NOMO-1 treated with dmso at 0.1 percent for 144 hours (cell line): ENCODE measurements around the gene SLC7A5.
"Not testable (repeated sequence)": the region's sequence is repeated elsewhere in the genome, so short reads cannot be mapped to it uniquely, and the experiment has no call there.

Experiments used
- DNase-seq: peaks from one replicate; lab custom pipeline; 2025; ENCODE audit not compliant: unreplicated experiment; lab: John Stamatoyannopoulos, UW

SLC7A5 gene

DNA sequence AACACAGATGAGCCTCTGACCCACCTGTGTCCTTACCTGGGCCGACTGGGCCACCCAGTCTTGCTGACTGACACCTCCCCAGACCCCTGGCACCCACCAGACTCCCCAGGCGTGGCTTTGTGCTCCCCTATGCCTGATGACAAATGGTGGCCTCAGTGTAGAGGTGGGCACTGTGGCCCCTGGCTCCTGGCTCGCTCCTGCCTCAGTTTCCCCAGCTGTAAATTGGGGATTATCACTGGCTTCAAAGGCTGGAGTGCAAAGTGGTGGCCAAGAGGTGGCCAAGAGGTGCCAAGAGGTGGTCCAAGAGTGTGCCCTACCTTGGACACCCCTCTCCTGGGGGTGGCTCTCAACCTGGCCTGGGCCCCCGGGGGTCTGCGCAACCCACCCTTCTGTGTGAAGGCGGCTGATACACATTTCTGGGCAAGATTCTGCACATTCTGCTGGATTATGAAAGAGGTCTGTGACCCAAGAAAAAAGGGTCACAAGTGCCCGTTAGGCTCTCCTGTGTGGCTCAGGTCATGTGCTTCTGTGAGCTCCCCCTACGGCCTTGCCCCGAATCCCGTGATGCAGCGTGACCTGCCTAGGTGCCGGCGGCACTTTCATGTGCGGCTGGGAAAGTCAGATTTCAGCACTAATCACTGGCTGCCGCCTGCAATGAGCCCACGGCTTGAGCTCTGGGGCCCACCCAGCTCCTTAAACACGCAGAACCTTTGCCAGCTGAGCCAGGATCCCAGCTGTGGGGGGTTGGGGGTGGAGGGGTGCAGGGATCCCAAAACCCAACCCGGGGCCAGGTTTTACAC lies 7.8 kb downstream of the SLC7A5 start:
- DNase-seq: not testable (repeated sequence)

DNA sequence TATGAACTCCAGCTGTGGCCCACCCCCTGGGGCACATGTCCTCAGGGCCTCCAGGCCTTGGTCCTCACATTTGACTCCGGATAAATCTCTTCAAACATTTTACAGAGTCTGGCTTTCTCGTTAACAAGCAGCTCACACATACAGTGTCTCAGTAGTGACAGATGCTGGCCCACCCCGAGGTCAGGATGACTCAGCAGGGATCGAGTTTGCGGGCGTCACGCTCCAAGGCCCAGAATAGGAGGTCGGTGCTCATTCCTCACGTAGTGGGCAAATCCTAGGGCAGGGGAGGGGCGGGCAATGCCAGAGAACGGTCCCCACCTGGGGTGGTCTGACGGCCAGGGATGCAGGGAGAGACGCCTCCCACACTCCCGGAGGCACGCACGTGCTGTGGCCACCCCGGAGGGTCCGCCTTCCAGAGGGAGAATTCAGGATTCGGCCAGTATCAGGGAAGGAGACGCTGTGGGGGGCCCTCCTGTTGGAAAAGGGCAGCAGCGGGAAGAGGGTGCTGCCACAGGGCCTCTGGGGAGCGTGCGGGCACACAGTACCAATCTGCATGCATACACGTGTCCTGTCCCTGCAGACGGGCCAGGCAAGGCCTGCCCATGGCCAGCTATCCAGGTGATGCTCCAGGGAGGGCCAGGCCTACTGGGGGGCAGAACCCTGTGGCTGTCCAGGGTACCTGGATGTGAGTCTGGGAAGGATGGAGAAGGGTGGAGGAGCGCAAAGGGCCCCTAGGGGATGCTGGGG lies 8.6 kb downstream of the SLC7A5 start:
- DNase-seq: no peak

DNA sequence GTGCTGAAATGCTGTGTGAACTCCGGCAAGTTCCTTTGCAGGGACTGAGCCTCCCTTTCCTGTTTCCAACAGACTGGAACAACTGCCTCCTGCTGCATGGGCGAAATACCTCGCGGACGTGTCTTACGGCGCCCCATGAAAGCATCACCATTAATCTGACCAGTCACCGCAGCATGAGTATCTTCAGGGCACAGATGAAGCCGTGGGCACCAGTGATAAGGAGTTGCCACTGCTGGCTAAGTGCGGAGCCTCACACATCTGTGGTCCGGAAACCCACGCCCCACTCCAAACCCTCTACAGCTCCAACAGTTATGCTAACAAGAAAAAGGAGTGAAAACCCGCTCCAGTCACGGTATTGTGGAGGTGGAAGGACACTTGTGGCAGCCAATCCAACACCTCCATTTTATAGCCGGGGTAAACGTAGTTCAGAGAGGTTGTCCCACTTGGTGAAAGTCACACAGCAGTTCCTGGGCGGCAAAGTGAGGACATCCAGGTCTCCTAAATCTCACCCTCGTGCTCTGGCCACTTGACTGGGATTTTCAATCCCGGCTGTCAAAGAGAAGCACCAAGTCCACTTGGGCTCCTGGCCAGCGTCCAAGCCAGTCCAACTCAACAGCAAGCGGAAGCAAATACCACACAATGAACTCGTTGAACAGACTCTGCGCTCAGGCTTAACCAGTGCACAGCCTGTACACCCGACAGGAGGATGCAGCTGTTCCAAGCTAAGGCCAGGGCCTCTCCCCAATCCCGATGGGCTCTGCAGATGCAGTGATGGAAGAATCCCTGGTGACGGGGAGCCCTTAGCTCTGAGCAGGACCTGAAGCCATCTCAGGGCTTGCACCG lies 10.9 kb downstream of the SLC7A5 start:
- not testable (repeated sequence) for DNase-seq

DNA sequence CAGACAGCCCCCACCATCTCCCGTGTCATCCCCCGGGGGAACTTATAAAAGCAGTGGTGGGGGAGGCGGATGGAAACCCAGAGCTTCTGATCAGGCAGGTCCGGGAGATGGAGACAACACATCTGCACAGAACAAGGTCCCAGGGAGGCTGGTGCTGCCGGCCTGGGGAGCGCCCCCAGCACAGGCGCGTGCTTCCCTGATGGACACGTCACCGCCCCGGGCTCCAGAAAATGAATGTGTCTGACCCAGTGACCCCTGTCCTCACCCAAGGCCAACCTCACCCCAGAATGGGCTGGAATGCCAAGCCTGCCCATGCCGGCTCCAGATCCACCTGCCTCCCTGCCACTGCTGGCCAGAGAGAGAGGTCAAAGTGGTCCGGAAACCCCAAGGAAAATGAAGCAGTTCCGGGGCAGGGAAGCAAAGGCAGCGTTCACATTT lies 12.5 kb downstream of the SLC7A5 start:
- no peak for DNase-seq

DNA sequence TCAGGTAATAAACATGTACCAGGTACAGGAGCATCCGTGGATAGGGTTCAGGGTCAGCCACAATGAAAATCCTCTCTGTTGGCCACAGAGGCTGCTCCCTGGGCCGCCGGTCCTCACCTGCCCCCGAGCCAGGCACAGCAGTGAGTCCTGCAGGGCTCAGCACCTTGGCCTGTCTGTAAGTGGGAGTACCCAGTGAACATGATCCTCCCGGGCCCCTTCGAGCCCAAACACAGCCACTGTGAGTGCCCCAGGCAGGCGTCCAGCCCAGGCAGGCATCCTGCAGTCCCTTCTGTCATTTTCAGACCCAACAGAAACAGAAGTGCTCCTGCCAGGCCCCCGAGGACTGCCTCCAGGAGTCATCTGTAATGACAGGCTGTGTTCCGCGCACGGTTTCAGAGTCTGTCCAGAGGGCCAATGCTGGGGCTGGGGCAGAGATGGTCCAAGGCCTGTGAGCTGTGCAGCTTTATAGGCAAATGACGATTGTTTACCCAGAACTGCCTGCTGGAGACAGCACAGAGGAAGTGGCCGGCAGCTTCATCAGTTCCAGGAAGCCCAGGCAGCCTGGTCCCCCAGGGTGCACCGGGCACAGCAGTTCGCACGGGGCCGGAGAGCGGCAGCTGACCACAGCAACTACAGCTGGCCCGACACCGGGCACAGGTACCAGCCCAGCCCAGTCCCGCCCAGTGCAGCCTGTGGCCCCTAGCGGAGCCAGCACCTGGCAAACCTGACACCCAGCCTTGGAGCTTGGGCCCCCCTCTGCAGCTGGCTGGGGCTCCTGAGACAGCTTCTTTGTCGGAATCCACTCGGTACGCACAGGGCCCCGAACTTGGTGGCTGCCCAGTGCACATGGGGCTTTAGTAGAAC lies 13.2 kb downstream of the SLC7A5 start:
- no peak for DNase-seq

DNA sequence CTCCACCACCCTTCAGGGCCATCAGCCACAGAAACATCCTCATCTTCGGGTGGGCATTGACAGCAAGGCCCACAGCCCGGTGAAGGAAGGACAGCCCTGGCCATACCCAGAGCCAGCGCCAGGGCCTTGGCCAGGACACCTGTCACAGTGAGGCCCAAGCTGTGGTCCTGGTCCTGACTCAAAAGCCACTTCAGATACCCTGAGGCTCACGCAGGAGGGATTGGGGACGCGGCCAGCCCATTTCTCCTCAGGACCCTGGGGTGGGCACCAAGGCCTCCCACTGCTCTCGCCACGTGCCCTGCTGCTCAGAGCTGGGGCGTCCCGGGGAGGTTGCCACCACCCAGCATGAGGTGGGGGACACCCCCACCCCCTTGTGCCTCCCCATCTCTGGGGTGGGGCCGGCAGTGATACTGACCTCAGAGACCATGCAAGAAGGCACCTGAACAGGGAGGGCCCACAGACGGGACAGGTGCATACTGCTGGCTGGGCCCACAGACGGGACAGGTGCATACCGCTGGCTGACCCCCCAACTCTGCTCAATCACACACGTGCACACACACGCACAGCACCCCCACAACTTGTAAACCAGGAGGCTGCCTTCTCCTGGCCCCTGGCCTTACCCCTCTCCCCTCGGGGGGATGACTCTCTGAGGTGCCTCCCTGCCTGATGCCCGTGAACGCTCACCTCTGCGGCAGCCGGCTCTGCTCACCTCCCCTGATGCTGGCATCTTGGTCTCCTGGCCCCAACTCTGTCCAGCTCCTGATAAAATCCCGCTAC lies 14.2 kb downstream of the SLC7A5 start:
- no peak for DNase-seq

DNA sequence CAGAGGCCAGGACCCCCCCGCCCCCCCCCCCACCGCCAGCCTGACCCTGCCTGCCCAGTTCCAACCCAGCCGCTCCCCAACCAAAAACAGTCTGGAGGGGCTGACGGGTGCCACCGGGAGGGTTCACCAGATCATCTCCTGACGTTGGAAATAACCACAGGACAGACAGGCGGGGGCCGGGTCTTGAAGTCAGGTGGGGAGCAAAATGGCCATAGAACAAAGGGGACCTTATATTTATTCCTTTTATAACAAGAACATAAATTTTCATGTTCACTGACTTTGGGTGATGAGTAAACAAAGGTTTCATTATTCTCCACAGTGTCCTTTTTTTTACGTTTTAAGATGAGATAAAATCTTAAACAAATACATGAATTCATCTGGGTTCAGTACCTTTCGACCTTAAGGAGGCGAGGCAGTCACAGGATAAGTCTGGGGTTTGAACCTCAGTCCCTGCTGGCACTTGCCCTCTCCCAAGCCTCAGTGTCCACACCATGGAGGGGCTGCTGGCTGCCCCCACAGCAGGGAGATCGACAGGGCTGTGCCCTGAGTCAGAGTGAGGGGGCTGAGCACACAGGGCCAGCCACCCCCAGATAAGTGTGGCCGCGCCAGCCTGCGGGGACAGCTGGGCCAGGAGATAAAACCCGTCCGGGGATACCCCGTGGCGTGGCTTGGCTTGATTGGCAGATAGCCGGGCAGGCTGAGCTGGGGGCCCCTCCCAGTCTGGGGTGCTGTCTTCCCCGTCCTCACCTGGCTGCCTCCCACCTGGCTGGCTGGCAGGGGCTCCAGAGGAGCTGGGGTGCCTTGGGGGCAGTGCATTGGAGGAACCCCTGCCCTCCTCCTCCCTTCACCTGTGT lies 15.0 kb downstream of the SLC7A5 start:
- DNase-seq: no peak

DNA sequence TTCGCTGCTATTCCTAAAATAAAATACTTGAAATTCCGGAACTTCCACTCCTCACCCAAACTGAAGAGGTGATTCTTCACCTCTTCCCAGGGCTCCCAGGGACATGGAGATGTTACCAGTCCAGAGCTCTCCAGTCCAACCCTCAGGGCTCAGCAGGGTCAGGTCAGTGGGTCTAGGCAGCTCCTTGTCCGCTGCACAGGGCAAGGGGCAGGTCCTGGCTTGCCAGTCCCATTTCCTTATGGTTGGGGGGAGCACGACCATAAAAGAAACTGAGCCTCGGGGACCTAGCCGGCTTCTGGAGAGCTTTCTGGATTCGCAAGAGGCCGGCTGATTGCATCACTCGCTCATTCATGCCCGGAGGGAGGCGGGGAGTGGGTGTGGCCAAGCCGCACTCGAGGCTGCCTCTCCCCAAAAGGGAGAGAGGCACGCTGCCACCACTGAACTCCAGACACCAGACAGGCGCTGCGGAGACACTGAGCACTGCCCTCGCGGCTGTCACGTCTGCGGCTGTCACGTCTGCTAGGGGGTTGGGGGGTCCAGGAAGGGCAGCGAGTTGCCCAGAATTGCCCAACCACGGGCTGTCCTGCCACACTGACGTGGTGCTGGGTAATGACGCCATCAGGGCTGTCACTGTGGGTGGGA lies 15.8 kb downstream of the SLC7A5 start:
- DNase-seq: peak; percentile 93

DNA sequence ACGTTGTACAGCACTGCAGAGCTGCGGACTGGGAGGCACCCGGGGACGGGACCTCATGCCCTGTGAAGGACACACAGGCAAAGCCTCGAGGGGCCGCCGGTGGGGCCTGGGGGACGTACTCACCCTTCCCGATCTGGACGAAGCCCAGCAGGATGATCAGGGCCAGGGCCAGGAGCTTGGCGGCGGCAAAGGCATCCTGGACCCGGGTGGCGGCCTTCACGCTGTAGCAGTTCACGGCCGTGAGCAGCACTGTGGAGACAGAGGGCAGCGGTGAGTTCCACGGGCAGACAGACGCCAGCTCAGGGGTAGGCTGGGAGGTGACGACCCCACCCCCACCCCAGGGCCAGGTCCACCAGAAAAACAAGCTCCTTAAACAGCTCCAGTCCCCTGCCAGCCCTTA lies 17.7 kb downstream of the SLC7A5 start:
- no peak for DNase-seq

DNA sequence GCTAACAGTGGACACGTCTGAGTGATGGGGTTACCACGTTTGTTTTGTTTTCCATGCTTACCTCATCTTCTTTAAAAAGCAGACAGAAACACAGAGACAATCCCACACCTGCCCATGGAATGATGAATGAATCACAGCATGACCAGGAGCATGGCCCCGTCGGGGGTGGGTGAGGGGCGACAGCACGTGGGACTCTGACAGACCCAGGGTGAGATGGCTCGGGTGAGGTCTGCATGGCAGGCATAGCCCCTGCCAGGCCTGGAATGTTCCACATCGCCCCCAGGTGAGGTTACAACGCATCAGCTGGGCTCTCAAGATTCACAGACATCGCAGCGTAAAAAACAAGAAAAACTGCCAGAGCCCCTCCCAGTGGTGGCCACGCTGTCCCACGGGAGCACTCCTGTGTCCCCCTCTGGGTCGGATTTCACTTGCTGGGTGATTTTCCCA lies 18.1 kb downstream of the SLC7A5 start:
- no peak for DNase-seq

DNA sequence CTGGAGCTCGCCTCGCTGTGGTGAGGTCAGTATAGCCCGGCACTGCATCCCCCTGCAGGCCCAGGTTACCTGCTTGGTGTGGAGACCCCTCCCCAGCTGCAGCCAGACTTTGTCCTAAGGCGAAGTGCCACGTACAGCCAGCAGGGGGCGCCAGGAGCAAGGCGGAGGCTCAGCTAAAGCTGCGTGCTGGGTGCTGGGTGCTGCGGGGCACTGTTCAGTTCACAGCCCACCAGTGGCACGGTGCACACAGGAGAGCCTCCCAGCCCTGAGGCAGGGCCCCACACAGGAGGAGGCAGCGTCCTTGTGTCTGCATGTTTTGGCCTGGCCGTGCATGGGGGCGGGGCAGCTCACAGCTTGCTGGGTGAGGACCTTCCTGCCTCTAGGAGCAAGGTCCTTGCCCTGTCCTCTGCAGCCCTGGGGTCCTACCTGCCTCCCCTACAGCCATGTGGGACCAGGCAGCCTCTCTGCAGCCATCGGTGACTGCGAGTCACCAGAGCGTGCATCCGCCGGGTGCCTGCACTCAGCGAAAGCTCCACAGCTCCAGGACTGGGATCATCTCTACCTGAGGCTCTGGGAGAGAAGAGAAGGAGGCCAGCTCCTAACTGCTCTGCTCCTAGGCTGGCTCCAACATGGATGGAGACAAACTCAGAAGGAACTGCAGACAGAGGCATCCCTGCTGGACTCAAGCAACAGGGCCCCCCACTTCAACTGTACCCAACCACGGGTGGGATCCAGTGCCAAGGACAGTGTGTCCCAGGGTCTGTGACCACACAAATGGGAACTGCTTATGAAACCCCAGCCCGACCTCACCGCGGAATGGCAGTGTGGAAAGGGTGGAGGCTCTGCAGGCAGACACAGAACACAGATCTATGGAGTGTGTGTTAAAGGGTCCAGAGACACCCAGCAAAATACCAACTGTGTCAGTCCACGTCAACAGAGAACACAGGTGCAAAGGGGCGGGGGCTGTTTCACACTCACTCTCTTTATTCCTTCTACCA lies 19.0 kb downstream of the SLC7A5 start:
- DNase-seq: peak; percentile 33

DNA sequence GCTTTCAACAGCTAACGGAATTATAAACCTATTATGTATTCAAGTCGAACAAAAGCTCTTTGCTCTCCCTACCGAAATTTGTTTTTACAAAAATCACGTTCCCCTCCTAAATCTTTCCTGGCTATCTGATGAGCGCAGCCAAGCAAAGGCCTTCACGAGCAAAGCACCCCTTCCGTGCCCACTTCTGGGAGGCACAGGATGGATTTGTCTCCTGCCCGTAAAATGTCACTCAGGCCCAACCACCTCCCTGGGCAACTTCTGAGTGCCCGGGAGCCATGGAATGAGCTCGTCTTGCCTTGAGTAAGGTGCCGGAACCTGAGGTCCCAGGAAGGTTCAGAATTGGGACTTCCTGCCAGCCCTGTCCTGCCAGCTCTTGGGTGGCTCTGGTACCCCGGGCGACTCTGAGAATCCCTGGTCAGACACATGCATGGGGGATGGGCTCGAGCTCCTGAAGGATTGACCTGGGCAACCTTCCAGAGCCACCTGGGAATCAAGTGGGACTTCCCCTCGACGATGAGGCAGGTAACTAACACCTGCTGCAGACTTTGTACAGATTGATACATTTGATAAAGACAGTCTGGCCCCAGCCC lies 19.8 kb downstream of the SLC7A5 start:
- DNase-seq: no peak

DNA sequence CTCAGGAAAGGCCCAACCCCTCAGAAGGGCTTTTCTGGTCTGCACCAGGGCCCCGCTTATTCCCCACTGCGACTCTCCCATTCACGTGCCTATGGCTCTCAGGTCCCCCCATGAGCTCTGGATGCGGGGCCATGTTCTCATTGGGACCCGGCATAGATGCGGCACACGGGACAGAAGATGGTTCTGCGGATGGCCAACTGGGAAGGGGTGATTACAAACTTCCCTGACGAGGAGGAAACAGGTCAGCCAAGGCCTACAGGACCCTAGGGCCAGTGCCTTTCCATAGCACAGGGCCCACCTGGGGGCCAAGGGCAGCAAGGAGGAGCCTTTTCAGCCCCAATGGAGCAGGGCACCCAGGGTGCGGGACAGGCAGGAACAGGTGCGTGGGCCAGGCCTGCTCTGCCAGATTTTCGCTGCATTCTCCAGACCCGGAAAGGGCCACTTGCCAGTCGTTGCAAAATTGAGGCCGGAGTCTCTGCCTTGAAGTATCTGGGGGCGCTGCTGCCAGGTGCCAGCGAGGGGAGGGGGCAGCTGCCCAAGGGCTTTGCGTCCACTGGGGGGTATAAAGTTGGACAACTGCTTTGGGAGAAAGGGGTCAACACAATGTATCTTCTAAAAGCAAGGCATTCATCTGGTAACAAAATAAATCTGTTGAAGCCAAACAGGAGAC lies 20.5 kb downstream of the SLC7A5 start:
- no peak for DNase-seq

DNA sequence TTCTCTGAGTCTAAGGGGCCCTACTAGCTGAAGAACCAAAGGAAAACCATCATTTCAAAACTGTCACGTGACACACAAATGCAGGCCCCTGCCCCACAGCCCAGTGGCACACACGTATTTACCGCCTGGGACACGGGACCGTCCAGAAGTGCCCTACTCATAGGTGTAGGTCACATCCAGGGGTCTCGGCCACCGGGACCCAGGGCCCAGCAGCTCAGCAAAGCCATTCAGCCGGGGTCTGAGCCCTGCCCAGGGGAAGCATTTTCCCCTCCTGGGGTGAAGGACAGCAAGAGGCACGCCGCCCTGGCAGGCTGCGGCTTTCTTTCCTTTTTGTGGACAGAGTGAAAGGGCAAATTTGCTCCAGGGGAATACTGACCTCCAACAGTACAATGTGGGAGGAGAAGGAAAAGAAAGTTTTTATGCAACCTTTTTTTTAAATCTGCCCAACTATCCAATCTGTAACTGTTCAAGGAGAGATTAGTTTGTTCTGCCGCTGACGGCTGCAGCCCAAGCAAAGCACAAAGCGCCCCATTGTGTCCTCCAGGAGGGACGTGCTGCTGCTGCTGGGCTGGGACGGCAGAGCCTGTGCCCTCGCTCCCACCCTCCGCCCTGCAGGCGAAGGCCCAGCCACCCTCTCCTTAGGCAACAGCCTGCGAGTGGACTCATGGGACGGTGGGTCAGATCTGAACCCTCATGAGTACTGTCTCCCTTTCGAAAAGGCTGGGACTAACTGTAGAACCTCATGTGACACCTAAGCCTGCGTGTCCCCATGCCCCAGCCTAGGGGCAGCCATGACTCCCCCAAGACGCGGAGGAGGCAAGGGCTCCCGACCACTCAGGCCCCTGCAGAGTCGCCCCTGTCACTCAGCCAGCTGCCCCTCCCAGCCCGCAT lies 21.3 kb downstream of the SLC7A5 start:
- DNase-seq: no peak

DNA sequence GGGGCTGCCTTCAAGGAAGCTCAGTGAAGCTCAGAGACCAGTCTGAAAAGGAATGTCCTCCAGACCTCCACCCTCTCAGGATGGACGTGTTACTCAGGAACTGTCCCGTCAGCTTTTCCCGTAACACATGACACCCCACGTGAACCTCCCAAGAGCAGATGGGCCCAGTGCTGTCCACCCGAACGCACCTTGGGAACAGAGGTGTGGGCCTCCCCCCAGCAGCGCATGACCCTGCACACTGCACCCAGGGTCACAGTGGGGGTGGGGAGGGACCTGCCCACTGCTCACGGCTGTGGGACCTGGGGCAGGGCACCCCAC lies 21.9 kb downstream of the SLC7A5 start:
- DNase-seq: no peak
